K562 (cell line): ENCODE data around the gene ADORA1. TPM values are rescaled to one million over a fixed set of nuclear protein-coding genes. Genes with fewer than 3 reads are reported as not detected.

ENCODE experiments used
- ATAC-seq: fragments of 200-7000 bp; cut with Tn5 transposase; 3 replicates; pipeline ENCODE4 v1.9.1; 2020; ENCODE audit warnings: moderate library complexity
- BruUV-seq: library from RNA; stranded (reverse); fragments of 400-500 nt; replicated peaks from 2 replicates; lab custom pipeline; 2021; lab: Mats Ljungman, UMichigan
- CTCF ChIA-PET: fragments of 300-600 bp; formaldehyde crosslinking; extraction: SDS; loops from one replicate; lab custom pipeline; 2021; ENCODE audit warnings: low intra/inter-chr PET ratio; lab: Yijun Ruan, JAX
- POLR2A ChIA-PET: fragments of 300-600, 350-650 bp; sonication (Branson Sonifier 250); formaldehyde crosslinking; extraction: SDS; loops from one replicate; lab custom pipeline; 2021; ENCODE audit warnings: antibody characterized with exemption, inconsistent platforms; lab: Yijun Ruan, JAX
- DNase-seq, 4 experiments: peaks; one replicate each; pipeline versions ENCODE4 v3.0.0 to v3.0.0-alpha.2; 2011 to 2018; ENCODE audit warnings: low spot score in 3 of 4, mixed read lengths in 3 of 4; ENCODE audit errors: extremely low read depth in 1 of 4
- FAIRE-seq: peaks from 2 replicates; lab custom pipeline; 2011; peaks lifted over from hg19 to GRCh38; lab: Jason Lieb, UNC
- H2AFZ ChIP-seq: 2 replicates; pipeline ENCODE4 v1.6.0; 2011; ENCODE audit warnings: low read depth, low read length, control low read depth, inconsistent platforms
- H3K27ac ChIP-seq: fragments of 200-600 bp; 3 replicates; pipeline ENCODE4 v1.8.0; 2011; ENCODE audit warnings: low read depth, mild to moderate bottlenecking, control low read depth, inconsistent platforms, low read length, moderate library complexity, mixed read lengths; ENCODE audit errors: extremely low read depth
- H3K27me3 ChIP-seq, 2 experiments: fragments of 300-600 bp in 1 of 2; 2 replicates in 1 of 2; 3 replicates in 1 of 2; pipeline versions ENCODE4 v1.6.0 to v1.8.0; 2011; ENCODE audit warnings: inconsistent platforms in 2 of 2, low read length in 2 of 2, mild to moderate bottlenecking in 1 of 2, mixed read lengths in 1 of 2, moderate library complexity in 1 of 2; ENCODE audit not compliant: control insufficient read depth in 2 of 2, insufficient read depth in 2 of 2
- H3K36me3 ChIP-seq: fragments of 300-600 bp; 3 replicates; pipeline ENCODE4 v1.8.0; 2011; ENCODE audit warnings: mild to moderate bottlenecking, low read length, inconsistent platforms; ENCODE audit not compliant: control insufficient read depth, insufficient read depth
- H3K4me1 ChIP-seq, 2 experiments: fragments of 200-600 bp in 1 of 2; replicated peaks in 1 of 2; 2 replicates in 1 of 2; 3 replicates in 1 of 2; pipeline versions ENCODE4 v1.5.1 to v1.8.0; 2011; ENCODE audit warnings: inconsistent platforms in 2 of 2, low read length in 2 of 2, mild to moderate bottlenecking in 1 of 2, mixed read lengths in 1 of 2, moderate library complexity in 1 of 2; ENCODE audit not compliant: control insufficient read depth in 2 of 2, insufficient read depth in 2 of 2
- H3K4me2 ChIP-seq: 2 replicates; pipeline ENCODE4 v1.6.1; 2011; ENCODE audit warnings: low read length, control low read depth, inconsistent platforms, mixed read lengths; ENCODE audit not compliant: insufficient read depth
- H3K4me3 ChIP-seq: fragments of 200-600 bp; sonication (generic), shearing (Covaris generic); 2 replicates; pipeline ENCODE4 v1.5.1; 2016; ENCODE audit warnings: control low read depth, inconsistent platforms
- H3K79me2 ChIP-seq: fragments of 200-600 bp; 3 replicates; pipeline ENCODE4 v1.8.0; 2011; ENCODE audit warnings: low read length, inconsistent platforms; ENCODE audit not compliant: control insufficient read depth, insufficient read depth
- H3K9ac ChIP-seq, 2 experiments: 2 replicates each; pipeline versions ENCODE4 v1.6.0 to v1.6.1; 2011; ENCODE audit warnings: low read depth in 2 of 2, low read length in 2 of 2, control low read depth in 1 of 2, inconsistent platforms in 1 of 2, mild to moderate bottlenecking in 1 of 2, mixed read lengths in 1 of 2; ENCODE audit not compliant: insufficient read depth in 1 of 2
- H3K9me1 ChIP-seq: one replicate; pipeline ENCODE4 v1.6.0; 2011; ENCODE audit warnings: inconsistent platforms, mild to moderate bottlenecking, low read length, moderate library complexity; ENCODE audit not compliant: control insufficient read depth, insufficient read depth
- H3K9me3 ChIP-seq: replicated peaks from 2 replicates; pipeline ENCODE4 v1.5.1; 2011; ENCODE audit warnings: low read depth, low read length, inconsistent platforms; ENCODE audit not compliant: control insufficient read depth, insufficient read depth
- H4K20me1 ChIP-seq: replicated peaks from 2 replicates; pipeline ENCODE4 v1.6.1; 2011; ENCODE audit warnings: low read length, inconsistent platforms, mixed read lengths; ENCODE audit not compliant: control insufficient read depth, insufficient read depth
- ELK3 ChIP-seq: fragments of 450-650 bp; formaldehyde crosslinking; IDR thresholded peaks from 2 replicates; pipeline ENCODE4 v1.4.0; 2020; ENCODE audit warnings: mild to moderate bottlenecking
- SPI1 ChIP-seq: IDR thresholded peaks from 2 replicates; pipeline ENCODE4 v1.6.1; 2011; ENCODE audit warnings: low read depth, low read length, control low read depth, borderline replicate concordance
- ZFX ChIP-seq: sonication (generic); formaldehyde crosslinking; IDR thresholded peaks from 2 replicates; pipeline ENCODE4 v1.8.0; 2022; ENCODE audit warnings: mild to moderate bottlenecking, missing genetic modification reagents, moderate library complexity
- WGBS: fragments of 100-300 bp; shearing (Covaris generic); methylation state at CpG from one replicate; pipeline ENCODE4 v1.1.6; 2016; ENCODE audit warnings: low coverage, mixed read lengths; ENCODE audit not compliant: insufficient coverage; ENCODE audit errors: missing lambda C conversion rate; 5-methylcytosine and 5-hydroxymethylcytosine counted together
- in situ Hi-C: fragments of 300-500 bp; cut with MboI; formaldehyde crosslinking; loops from 4 replicates; pipeline ENCODE4 v1.15.0; 2018; ENCODE audit warnings: inconsistent platforms, mixed read lengths
- intact Hi-C: fragments of 100-400 bp; cut with micrococcal nuclease; formaldehyde crosslinking; loops from 2 replicates; pipeline ENCODE4 v1.14.2; 2022
- polyA plus RNA-seq, 8 experiments: library from polyadenylated mRNA; depleted of rRNA in 4 of 8; stranded (reverse) in 5 of 8; unstranded in 3 of 8; fragments of >200 nt; fragmentation: Nextera tagmentation in 2 of 8; fragmentation: Illumina TruSeq in 1 of 8; extraction: Ambion mirVana in 2 of 8; extraction: Trizol in 1 of 8; gene quantifications; 2 replicates each; pipeline versions ENCODE4 v1.2.1 to v1.2.3, GENCODE V29; 2011 to 2014; ENCODE audit warnings: inconsistent platforms in 1 of 8, missing spikeins in 1 of 8
- total RNA-seq, 7 experiments: library from RNA; depleted of rRNA in 6 of 7; stranded (reverse); fragments of >200 nt in 6 of 7; fragmentation: Illumina TruSeq in 2 of 7; extraction: Trizol in 2 of 7; gene quantifications; 2 replicates each; pipeline versions ENCODE4 v1.2.1 to v1.2.3, GENCODE V29; 2011 to 2021; ENCODE audit warnings: low replicate concordance in 1 of 7
- TF ChIP-seq, protein P1 (sequence below): fragments of 250-450 bp; sonication (Bioruptor Pico); IDR thresholded peaks from 2 replicates; pipeline ENCODE4 v1.8.0; 2021; ENCODE audit warnings: borderline replicate concordance, mild to moderate bottlenecking, moderate library complexity; ENCODE audit not compliant: poor library complexity, severe bottlenecking
- TF ChIP-seq, protein P2 (sequence below): fragments of 450-650 bp; formaldehyde crosslinking; IDR thresholded peaks from 2 replicates; pipeline ENCODE4 v1.4.0; 2020; ENCODE audit warnings: mild to moderate bottlenecking, mixed read lengths

Gene ADORA1
- total and polyA plus RNA-seq, 9 of the 15 experiments (the other 6 are each of a cell fraction or from before 2014, with no cell fraction given), result not detected

- CTCF ChIA-PET, result interaction anchor here (0.6 kb wide), 1 partner anchor 607 kb away, joined by 3 read pairs; no protein-coding TSS in a partner anchor
- Histone ChIP-seq H3K27ac (no peak overlapping the region), H3K9me1 (no peaks in the 10 kb centered on the region), H3K27me3 (peaks cover 29 to 73% of the 10 kb centered on the region in 2 experiments; a peak in 4 of 5 replicates), H3K36me3 (no peaks in the 10 kb centered on the region), H3K9me3 (no peaks in the 10 kb centered on the region), H3K4me1 (peaks cover 0 to 12% of the 10 kb centered on the region in 2 experiments; a peak in 1 of 5 replicates), H3K79me2 (no peaks in the 10 kb centered on the region), H3K9ac (no peak overlapping the region), H2AFZ (no peak overlapping the region), H4K20me1 (peaks cover 33% of the 10 kb centered on the region), H3K4me3 (no peak overlapping the region), H3K4me2 (no peak overlapping the region)
- in situ Hi-C loops, result no loop called here
- FAIRE-seq, result no peak
- POLR2A ChIA-PET, result interaction anchor here (0.6 kb wide), 1 partner anchor 26 kb away, joined by 3 read pairs; no protein-coding TSS in a partner anchor
- BruUV-seq, result no TSS peak
- no peak for ATAC-seq
- intact Hi-C loops, result no loop called here
- DNase-seq, result no peak
- TF ChIP-seq, protein P1, sequence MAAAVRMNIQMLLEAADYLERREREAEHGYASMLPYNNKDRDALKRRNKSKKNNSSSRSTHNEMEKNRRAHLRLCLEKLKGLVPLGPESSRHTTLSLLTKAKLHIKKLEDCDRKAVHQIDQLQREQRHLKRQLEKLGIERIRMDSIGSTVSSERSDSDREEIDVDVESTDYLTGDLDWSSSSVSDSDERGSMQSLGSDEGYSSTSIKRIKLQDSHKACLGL (CRISPR knock-in tag), result no peak
- TF ChIP-seq, protein P2, sequence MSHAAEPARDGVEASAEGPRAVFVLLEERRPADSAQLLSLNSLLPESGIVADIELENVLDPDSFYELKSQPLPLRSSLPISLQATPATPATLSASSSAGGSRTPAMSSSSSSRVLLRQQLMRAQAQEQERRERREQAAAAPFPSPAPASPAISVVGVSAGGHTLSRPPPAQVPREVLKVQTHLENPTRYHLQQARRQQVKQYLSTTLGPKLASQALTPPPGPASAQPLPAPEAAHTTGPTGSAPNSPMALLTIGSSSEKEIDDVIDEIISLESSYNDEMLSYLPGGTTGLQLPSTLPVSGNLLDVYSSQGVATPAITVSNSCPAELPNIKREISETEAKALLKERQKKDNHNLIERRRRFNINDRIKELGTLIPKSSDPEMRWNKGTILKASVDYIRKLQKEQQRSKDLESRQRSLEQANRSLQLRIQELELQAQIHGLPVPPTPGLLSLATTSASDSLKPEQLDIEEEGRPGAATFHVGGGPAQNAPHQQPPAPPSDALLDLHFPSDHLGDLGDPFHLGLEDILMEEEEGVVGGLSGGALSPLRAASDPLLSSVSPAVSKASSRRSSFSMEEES (CRISPR knock-in tag), result no peak
- TF ChIP-seq ELK3 (no peak), ZFX (CRISPR knock-in tag) (no peak), SPI1 (no peak)
- 2% methylated on average over 9 of the region's 9 CpGs for whole genome bisulfite sequencing
Measured at GRCh38 chr1:203168991-203169390, 41.5 kb downstream of the ADORA1 start.
